HepG2 (cell line): ENCODE measurements around the gene TRIO. TPM values are rescaled to one million over a fixed set of nuclear protein-coding genes. Genes with fewer than 3 reads are reported as not detected.

Experiments used
- ATAC-seq: fragments of 200-7000 bp; cut with Tn5 transposase; 3 replicates; pipeline ENCODE4 v1.9.1; 2020; ENCODE audit warnings: mild to moderate bottlenecking, moderate library complexity
- BruUV-seq: library from RNA; stranded (reverse); fragments of 400-500 nt; replicated peaks from 2 replicates; lab custom pipeline; 2021; lab: Mats Ljungman, UMichigan
- CTCF ChIA-PET: fragments of 300-600 bp; formaldehyde crosslinking; extraction: SDS; loops from one replicate; lab custom pipeline; 2021; ENCODE audit warnings: low total read pairs, inconsistent platforms, low intra/inter-chr PET ratio; lab: Yijun Ruan, JAX
- POLR2A ChIA-PET: fragments of 350-600 bp; sonication (Branson Sonifier 250); formaldehyde crosslinking; loops from one replicate; lab custom pipeline; 2020; ENCODE audit warnings: antibody characterized with exemption, inconsistent platforms; lab: Yijun Ruan, JAX
- DNase-seq: peaks from one replicate; pipeline ENCODE4 v3.0.0-alpha.2; 2015; ENCODE audit warnings: low spot score
- FAIRE-seq: peaks from 3 replicates; lab custom pipeline; 2011; peaks lifted over from hg19 to GRCh38; lab: Jason Lieb, UNC
- H2AFZ ChIP-seq: one replicate; pipeline ENCODE4 v1.6.1; 2011; ENCODE audit warnings: low read length, inconsistent platforms
- H3K27ac ChIP-seq: fragments of 300-600 bp; 3 replicates; pipeline ENCODE4 v1.8.0; 2011; ENCODE audit warnings: mixed run types, mild to moderate bottlenecking, mixed read lengths, low read length, inconsistent platforms; ENCODE audit not compliant: insufficient read depth; ENCODE audit errors: extremely low read length
- H3K27me3 ChIP-seq, 2 experiments: fragments of 200-600 bp in 1 of 2; 2 replicates in 1 of 2; 3 replicates in 1 of 2; pipeline versions ENCODE4 v1.6.0 to v1.8.0; 2011; ENCODE audit warnings: low read length in 2 of 2, mild to moderate bottlenecking in 2 of 2, moderate library complexity in 2 of 2, inconsistent platforms in 1 of 2; ENCODE audit not compliant: insufficient read depth in 2 of 2, control insufficient read depth in 1 of 2
- H3K36me3 ChIP-seq, 2 experiments: fragments of 200-600 bp in 1 of 2; replicated peaks in 1 of 2; 2 replicates in 1 of 2; 3 replicates in 1 of 2; pipeline versions ENCODE4 v1.5.1 to v1.8.0; 2011; ENCODE audit warnings: low read length in 2 of 2, inconsistent platforms in 1 of 2; ENCODE audit not compliant: insufficient read depth in 2 of 2, control insufficient read depth in 1 of 2
- H3K4me1 ChIP-seq: 2 replicates; pipeline ENCODE4 v1.5.1; 2012; ENCODE audit warnings: low read length, inconsistent platforms; ENCODE audit not compliant: insufficient read depth
- H3K4me2 ChIP-seq: 2 replicates; pipeline ENCODE4 v1.6.0; 2011; ENCODE audit warnings: low read depth, low read length, inconsistent platforms
- H3K4me3 ChIP-seq, 3 experiments: fragments of 200-600 bp in 1 of 3; sonication (generic), shearing (Covaris generic) in 1 of 3; replicated peaks in 1 of 3; 2 replicates each; pipeline ENCODE4 v1.5.1; 2011 to 2016; ENCODE audit warnings: low read length in 3 of 3, inconsistent platforms in 2 of 3, low read depth in 2 of 3, mild to moderate bottlenecking in 2 of 3, control low read depth in 1 of 3, mixed read lengths in 1 of 3; ENCODE audit not compliant: insufficient read depth in 1 of 3
- H3K79me2 ChIP-seq: one replicate; pipeline ENCODE4 v1.6.1; 2011; ENCODE audit warnings: low read length, inconsistent platforms; ENCODE audit not compliant: insufficient read depth
- H3K9ac ChIP-seq: 2 replicates; pipeline ENCODE4 v1.6.0; 2011; ENCODE audit warnings: mild to moderate bottlenecking, low read depth, low read length, inconsistent platforms; ENCODE audit not compliant: insufficient read depth
- H3K9me3 ChIP-seq: 2 replicates; pipeline ENCODE4 v1.5.1; 2012; ENCODE audit warnings: mild to moderate bottlenecking, low read length
- H4K20me1 ChIP-seq: 2 replicates; pipeline ENCODE4 v1.6.0; 2011; ENCODE audit warnings: inconsistent platforms, mild to moderate bottlenecking, low read length, moderate library complexity; ENCODE audit not compliant: insufficient read depth
- AKAP8 ChIP-seq: sonication (generic); formaldehyde crosslinking; IDR thresholded peaks from 2 replicates; pipeline ENCODE4 v1.5.1; 2020; ENCODE audit warnings: mild to moderate bottlenecking, missing genetic modification reagents
- BORCS8-MEF2B ChIP-seq: sonication (generic); formaldehyde crosslinking; IDR thresholded peaks from 2 replicates; pipeline ENCODE4 v1.8.0; 2022; ENCODE audit warnings: mild to moderate bottlenecking, missing genetic modification reagents
- HOXD1 ChIP-seq: sonication (generic); formaldehyde crosslinking; IDR thresholded peaks from 2 replicates; pipeline ENCODE4 v1.5.0; 2020; ENCODE audit warnings: missing genetic modification reagents
- MAFG ChIP-seq: sonication (generic); formaldehyde crosslinking; IDR thresholded peaks from 2 replicates; pipeline ENCODE4 v1.5.1; 2020; ENCODE audit warnings: mild to moderate bottlenecking, missing genetic modification reagents
- ZFYVE20 ChIP-seq: sonication (generic); formaldehyde crosslinking; IDR thresholded peaks from 2 replicates; pipeline ENCODE4 v1.8.0; 2023; ENCODE audit warnings: low read depth, mild to moderate bottlenecking, moderate library complexity, missing genetic modification reagents, borderline replicate concordance
- ZNF556 ChIP-seq: sonication (generic); formaldehyde crosslinking; IDR thresholded peaks from 2 replicates; pipeline ENCODE4 v1.4.0; 2020; ENCODE audit warnings: mild to moderate bottlenecking, missing genetic modification reagents, borderline replicate concordance
- ZSCAN12 ChIP-seq: sonication (generic); formaldehyde crosslinking; IDR thresholded peaks from 2 replicates; pipeline ENCODE4 v1.9.0; 2021; ENCODE audit warnings: mild to moderate bottlenecking, missing genetic modification reagents
- ZSCAN30 ChIP-seq: sonication (generic); formaldehyde crosslinking; IDR thresholded peaks from 2 replicates; pipeline ENCODE4 v1.5.0; 2020; ENCODE audit warnings: mild to moderate bottlenecking, missing genetic modification reagents
- WGBS: methylation state at CpG from one replicate; pipeline ENCODE4 v1.1.6; 2017; ENCODE audit warnings: low lambda C conversion rate; 5-methylcytosine and 5-hydroxymethylcytosine counted together
- in situ Hi-C: cut with HindIII; loops from 2 replicates; pipeline ENCODE4 v1.10.0; 2017; ENCODE audit warnings: low pct_unique_long_range_greater_than_20kb; ENCODE audit not compliant: extremely low pct_ligation_motif_present
- intact Hi-C: fragments of 100-400 bp; cut with micrococcal nuclease; formaldehyde crosslinking; loops from one replicate; pipeline ENCODE4 v1.10.0; 2022; ENCODE audit not compliant: unreplicated experiment
- polyA plus RNA-seq, 8 experiments: library from polyadenylated mRNA; depleted of rRNA in 3 of 8; stranded (reverse) in 7 of 8; unstranded in 1 of 8; fragments of >200 nt; fragmentation: Illumina TruSeq in 4 of 8; extraction: Trizol in 4 of 8; gene quantifications; 2 replicates each; pipeline versions ENCODE4 v1.2.1 to v1.2.3, GENCODE V29; 2011 to 2016; ENCODE audit warnings: low read depth in 4 of 8, missing spikeins in 1 of 8, mixed read lengths in 1 of 8; ENCODE audit not compliant: insufficient read depth in 1 of 8
- total RNA-seq, 5 experiments: library from RNA; depleted of rRNA; stranded (reverse); fragments of >200 nt; fragmentation: Illumina TruSeq; extraction: Trizol; gene quantifications; 2 replicates each; pipeline ENCODE4 v1.2.3, GENCODE V29; 2016; ENCODE audit warnings: low read depth in 1 of 5
- TF ChIP-seq, protein P1 (sequence below): sonication (generic); formaldehyde crosslinking; IDR thresholded peaks from 2 replicates; pipeline ENCODE4 v1.5.0; 2020; ENCODE audit warnings: missing genetic modification reagents
- TF ChIP-seq, protein P2 (sequence below): sonication (generic); formaldehyde crosslinking; IDR thresholded peaks from 2 replicates; pipeline ENCODE4 v1.4.0; 2020; ENCODE audit warnings: low read depth, mild to moderate bottlenecking, missing genetic modification reagents

TRIO gene
- total and polyA plus RNA-seq, 2 of the 13 experiments (the other 11 are each of a cell fraction or from before 2014, with no cell fraction given): 45.2 to 45.9 TPM

DNA sequence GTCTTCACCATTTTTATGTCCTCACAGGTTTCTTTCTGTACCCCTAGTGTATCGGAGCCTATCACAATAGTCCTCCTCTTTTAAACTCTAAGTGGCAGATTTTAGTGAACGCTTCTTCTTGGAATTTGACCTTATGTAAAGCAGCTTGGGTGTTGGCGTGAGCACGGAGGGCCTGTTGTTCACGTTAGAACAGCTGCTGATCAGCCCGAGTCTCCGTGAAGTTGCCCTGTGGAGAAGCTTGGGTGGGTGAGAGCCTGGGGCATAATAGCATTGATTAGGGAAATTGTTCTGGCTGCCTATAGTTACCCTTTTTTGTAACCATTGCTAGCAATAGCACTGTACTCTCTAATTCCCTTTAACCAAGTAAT, 271.5 kb downstream of the TRIO start:
- no peak overlapping the region for H2AFZ ChIP-seq
- POLR2A ChIA-PET: no interaction called here
- DNase-seq: no peak
- FAIRE-seq: no peak
- H3K36me3 ChIP-seq: peaks cover 23 to 70% of the 10 kb centered on the region in 2 experiments; a peak in 4 of 5 replicates
- CTCF ChIA-PET: no interaction called here
- no peak overlapping the region for H3K4me2 ChIP-seq
- H3K4me1 ChIP-seq: no peaks in the 10 kb centered on the region
- intact Hi-C loops: no loop called here
- no peak for ATAC-seq
- no peak overlapping the region for H3K4me3 ChIP-seq
- TF ChIP-seq AKAP8 (CRISPR knock-in tag) (no peak), ZSCAN30 (CRISPR knock-in tag) (no peak), HOXD1 (CRISPR knock-in tag) (no peak), BORCS8-MEF2B (CRISPR knock-in tag) (no peak), ZFYVE20 (CRISPR knock-in tag) (no peak)
- TF ChIP-seq, protein P1, sequence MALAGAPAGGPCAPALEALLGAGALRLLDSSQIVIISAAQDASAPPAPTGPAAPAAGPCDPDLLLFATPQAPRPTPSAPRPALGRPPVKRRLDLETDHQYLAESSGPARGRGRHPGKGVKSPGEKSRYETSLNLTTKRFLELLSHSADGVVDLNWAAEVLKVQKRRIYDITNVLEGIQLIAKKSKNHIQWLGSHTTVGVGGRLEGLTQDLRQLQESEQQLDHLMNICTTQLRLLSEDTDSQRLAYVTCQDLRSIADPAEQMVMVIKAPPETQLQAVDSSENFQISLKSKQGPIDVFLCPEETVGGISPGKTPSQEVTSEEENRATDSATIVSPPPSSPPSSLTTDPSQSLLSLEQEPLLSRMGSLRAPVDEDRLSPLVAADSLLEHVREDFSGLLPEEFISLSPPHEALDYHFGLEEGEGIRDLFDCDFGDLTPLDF (CRISPR knock-in tag): no peak
- no peaks in the 10 kb centered on the region for H3K79me2 ChIP-seq
- H3K27ac ChIP-seq: no peak overlapping the region
- in situ Hi-C loops: no loop called here
- no peak overlapping the region for H3K9ac ChIP-seq
- no peaks in the 10 kb centered on the region for H3K27me3 ChIP-seq
- no peaks in the 10 kb centered on the region for H4K20me1 ChIP-seq
- BruUV-seq: no TSS peak
- WGBS: over 99% methylated on average over 7 of the region's 7 CpGs
- H3K9me3 ChIP-seq: no peaks in the 10 kb centered on the region

DNA sequence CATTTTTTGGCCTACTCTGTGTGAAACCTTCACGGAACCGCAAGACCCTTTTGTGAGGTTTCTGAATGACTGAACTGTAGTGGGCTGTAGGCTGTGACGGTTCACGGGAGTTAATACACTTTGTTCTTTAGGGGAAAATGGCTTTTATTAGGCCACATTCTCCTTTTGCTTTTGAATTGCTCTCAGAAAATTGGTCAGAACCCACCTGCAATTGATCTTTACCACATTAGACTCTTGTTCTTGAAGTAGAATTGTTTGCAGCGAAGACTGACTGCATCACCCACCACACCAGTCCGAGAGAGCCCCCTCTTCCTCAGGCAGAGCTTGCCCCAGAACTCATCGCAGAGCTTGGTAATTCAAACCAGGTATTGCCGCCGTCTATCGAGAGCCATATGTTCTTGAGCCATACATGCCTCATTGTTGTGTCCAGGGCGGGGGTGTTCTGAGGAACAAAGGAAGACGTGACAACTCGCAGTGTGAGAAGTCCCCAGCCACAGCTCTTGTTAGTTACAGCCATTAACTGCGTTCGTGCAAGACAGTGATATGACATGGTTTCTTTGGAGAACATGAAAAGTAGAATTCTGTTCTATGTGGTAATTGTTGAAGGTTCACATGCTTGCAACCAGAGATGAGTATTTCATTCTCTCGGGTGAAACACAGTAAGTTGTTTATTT, 272.0 kb downstream of the TRIO start:
- Histone ChIP-seq H3K36me3 (peaks cover 25 to 72% of the 10 kb centered on the region in 2 experiments; a peak in 4 of 5 replicates), H2AFZ (no peak overlapping the region), H3K27me3 (no peaks in the 10 kb centered on the region), H3K4me3 (no peak overlapping the region), H3K27ac (no peak overlapping the region), H3K4me1 (no peaks in the 10 kb centered on the region)
- no peak for DNase-seq
- POLR2A ChIA-PET: no interaction called here
- FAIRE-seq: no peak
- in situ Hi-C loops: no loop called here
- TF ChIP-seq ZNF556 (CRISPR knock-in tag) (no peak), ZSCAN12 (CRISPR knock-in tag) (no peak), MAFG (no peak)
- TF ChIP-seq, protein P2, sequence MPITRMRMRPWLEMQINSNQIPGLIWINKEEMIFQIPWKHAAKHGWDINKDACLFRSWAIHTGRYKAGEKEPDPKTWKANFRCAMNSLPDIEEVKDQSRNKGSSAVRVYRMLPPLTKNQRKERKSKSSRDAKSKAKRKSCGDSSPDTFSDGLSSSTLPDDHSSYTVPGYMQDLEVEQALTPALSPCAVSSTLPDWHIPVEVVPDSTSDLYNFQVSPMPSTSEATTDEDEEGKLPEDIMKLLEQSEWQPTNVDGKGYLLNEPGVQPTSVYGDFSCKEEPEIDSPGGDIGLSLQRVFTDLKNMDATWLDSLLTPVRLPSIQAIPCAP (CRISPR knock-in tag): no peak
- TF ChIP-seq, all 625 proteins: peak for 0
- no peak overlapping the region for H3K9ac ChIP-seq
- no peak overlapping the region for H3K4me2 ChIP-seq
- H4K20me1 ChIP-seq: no peaks in the 10 kb centered on the region
- 97% methylated on average over 16 of the region's 16 CpGs for WGBS
- no peak for ATAC-seq
- no TSS peak for BruUV-seq
- intact Hi-C loops: no loop called here
- H3K79me2 ChIP-seq: no peaks in the 10 kb centered on the region
- H3K9me3 ChIP-seq: no peaks in the 10 kb centered on the region
- CTCF ChIA-PET: no interaction called here
